G401.6 (cell line): ENCODE results near the gene NLGN1.

ENCODE experiments used
- FAIRE-seq: peaks from 2 replicates; lab custom pipeline; 2012; peaks lifted over from hg19 to GRCh38; lab: Jason Lieb, UNC

Gene NLGN1

DNA sequence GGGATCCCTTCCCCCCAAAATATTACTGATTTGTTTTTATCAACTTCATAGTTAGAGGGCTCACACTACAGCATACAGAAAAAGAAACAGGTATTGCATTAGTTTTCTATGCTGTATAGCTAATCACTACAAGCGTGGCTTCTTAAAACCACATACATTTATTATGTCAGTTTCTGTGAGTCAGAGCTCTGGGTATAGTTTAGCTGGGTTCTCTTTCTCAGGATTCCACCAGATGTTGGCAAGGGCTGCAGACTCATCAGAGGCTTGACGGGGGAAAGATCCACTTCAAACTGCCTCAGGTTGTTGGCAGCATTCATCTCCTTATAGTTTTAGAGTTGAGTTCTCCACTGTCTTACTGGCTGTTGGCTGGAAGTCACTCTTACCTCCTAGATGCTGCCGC, 328.0 kb downstream of the NLGN1 start:
- no peak for FAIRE-seq

GRCh38 chr3:173730391-173730790, 332.8 kb downstream of the NLGN1 start:
- no peak for FAIRE-seq

DNA sequence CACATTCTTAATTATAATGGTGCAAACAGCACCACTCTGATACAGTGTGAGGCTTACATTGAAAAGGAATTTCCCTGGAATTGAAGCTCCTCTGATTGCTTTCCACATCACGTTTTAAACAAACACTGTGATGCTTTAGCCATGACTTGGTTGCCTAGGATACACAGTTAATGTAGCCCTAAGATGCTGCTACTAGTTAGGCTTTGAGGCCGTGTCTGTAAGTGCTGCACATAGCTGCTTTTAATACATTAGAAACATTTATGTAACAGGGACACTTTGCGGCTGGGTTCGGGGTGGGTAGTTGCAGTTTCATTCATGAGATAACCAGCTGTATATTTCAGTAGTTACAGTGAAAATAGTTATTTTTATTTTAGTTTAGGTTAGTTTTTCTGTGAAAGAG, 334.7 kb downstream of the NLGN1 start:
- FAIRE-seq: no peak

DNA sequence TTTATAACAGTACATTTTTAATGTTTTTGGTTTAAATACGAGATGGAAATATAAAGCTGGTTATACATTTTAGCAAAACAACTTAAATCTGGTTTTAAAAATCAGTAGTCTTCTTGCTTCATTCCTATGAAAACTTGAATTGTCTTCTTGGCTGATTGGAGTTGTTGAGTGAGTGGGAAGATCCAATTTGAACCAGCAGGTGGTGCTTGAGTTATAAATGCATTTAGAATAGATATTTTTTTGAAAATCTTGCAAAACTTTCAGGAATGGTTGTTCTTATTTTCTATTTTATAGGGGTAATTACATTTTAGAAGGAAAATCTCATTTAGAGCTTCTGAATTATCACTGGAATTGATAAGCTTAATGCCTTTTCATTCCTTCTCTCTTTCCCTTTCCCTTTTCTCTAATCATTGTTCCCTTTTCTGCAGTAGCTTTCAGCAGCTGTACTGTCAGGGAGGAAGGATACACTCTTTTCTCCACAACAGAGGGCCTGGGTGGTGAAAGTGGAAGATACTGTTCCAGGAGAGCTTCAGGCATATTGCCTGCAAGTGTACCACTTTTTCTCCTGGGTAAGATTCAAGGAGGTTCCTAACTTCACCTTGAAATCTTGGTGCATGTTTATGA, 335.6 kb downstream of the NLGN1 start:
- peak; percentile 85 for FAIRE-seq

DNA sequence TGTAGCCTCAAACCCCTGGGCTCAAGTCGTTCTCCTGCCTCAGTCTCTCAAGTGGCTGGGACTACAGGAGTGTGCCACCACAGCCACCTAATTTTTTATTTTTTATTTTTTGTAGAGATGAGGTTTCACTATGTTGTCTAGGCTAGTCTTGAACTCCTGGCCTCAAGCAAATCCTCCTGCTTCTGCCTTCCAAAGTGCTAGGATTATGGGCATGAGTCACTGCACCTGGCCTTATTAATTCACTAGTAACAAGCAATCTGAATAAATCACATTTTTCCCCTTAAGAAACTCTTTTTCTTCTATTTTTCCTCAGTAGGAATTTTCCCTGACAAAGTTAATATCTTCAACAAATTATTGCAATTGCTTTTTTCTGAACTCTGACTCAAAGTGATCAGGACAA, 336.9 kb downstream of the NLGN1 start:
- FAIRE-seq: no peak

- FAIRE-seq: no peak
Measured at GRCh38 chr3:173734895-173735294, 337.4 kb downstream of the NLGN1 start.

GRCh38 chr3:173735841-173736240, 338.3 kb downstream of the NLGN1 start:
- no peak for FAIRE-seq

DNA sequence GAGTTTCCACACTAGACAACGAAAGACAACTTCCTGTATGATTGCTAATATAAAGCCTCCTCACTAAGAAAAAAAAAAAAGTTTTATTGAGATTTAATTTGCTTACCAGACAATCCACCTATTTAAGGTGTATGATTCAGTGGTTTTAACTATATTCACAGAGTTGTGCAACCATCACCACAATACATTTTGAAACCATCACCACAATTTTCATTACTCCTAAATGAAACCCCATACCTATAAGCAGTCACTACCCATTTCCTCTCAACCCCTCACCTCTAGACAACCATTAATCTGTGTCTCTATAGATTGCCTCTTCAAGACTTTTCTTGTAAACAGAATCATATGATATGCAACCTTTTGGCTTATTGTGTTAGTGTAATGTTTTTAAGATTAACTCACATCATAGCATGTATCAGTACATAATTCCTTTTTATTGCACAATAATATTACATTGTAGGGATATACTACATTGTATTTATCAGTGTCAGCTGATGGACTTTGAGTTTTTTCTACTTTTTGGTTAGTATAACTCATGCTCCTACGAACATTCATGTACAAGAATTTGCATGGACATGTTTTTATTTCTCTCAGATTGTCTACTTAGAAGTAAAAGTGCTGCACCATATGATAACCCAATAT, 339.7 kb downstream of the NLGN1 start:
- FAIRE-seq: no peak

- no peak for FAIRE-seq
Measured at GRCh38 chr3:173739726-173740125, 342.2 kb downstream of the NLGN1 start.

- FAIRE-seq: peak; percentile 57
Measured at GRCh38 chr3:173742491-173742890, 344.9 kb downstream of the NLGN1 start.

- FAIRE-seq: no peak
Measured at GRCh38 chr3:173743111-173743510, 345.6 kb downstream of the NLGN1 start.

- no peak for FAIRE-seq
Measured at GRCh38 chr3:173743516-173743915, 346.0 kb downstream of the NLGN1 start.

GRCh38 chr3:173744479-173744878, 346.9 kb downstream of the NLGN1 start:
- no peak for FAIRE-seq

DNA sequence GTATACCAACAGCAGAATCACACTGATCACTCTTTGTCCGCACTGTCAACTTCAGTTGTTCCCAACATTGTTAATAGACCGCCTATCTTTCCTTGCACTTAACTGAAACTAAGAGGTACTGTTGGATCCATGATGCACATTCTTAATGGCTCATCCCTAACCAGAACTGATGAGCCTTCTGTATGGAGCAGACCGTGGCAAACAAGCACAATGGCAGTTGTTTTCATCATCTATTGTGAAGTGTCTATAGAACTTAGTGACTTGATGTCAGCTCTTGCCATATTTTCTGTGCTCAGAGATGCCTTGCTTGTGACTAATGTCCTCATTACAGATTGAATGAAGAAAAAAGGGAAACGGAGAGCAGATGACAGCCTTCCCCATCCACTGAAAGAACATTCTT, 347.4 kb downstream of the NLGN1 start:
- FAIRE-seq: no peak

DNA sequence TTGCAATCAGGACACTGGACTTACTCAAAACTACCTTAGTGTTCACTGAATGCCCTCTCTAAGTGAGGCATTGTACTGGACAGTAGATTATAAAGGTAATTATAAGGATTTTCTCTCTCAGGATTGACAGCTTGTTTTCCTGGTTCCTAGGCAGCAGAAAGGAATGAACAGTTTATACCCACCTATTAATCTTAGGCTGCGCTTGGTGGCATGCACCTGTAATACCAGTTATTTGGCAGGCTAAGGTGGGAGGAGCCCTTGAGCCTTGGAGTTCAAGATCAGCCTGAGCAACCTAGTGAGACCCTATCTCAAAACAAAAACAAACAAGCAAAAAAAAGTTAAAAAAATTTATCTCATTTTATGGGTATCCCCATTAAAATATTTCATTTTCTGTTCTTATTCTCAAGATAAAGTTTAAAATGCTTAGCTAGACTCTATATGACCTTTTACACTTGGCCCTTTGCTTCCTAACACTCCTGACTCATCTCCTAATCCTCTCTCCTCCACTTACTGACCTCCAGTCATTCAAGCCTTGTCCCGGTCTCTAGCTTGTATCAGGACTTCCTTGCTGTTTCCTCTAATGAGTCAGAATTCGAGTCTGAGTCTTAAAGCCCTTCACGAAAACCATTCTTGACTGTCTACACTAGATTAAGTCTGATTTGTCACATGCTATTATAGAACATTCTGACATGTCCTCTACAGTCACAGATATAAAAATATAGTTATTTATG, 348.6 kb downstream of the NLGN1 start:
- FAIRE-seq: no peak

DNA sequence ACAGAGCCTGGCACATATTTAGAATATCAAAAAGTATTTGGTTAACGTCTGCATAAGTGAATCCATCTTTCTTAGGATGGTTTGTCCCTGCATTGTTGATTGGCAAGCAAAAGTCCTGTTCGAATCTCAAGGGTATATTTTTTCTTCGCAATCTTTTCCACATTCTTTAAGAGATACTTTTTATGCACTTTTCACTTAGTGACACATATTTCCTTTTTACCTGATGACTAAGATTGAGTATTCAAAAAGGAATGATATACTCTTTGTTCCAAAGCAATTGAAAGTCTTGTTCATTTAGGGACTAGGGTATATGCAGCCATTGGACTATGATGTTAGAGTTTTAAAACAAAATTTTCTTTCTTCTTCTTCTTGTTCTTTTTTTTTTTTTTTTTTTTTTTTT, 349.9 kb downstream of the NLGN1 start:
- no peak for FAIRE-seq

DNA sequence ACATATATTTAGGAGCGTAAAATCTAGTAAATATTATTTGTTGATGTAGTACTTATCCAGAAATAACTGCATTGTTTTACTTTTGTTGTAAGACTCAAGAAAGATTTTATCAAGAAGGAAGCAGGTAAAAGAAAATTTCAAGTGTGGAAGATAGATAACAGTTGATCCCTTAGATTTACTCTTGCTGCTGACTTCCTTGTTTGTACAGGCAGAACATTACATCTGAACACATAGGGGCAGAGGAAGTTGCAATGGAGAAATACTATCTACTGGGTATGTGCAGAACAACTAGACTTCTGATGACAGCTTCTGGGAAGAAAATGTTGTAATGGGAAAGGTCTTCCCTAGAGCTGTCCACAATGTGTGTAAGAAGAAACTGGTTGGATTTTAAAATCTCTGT, 350.6 kb downstream of the NLGN1 start:
- FAIRE-seq: no peak

DNA sequence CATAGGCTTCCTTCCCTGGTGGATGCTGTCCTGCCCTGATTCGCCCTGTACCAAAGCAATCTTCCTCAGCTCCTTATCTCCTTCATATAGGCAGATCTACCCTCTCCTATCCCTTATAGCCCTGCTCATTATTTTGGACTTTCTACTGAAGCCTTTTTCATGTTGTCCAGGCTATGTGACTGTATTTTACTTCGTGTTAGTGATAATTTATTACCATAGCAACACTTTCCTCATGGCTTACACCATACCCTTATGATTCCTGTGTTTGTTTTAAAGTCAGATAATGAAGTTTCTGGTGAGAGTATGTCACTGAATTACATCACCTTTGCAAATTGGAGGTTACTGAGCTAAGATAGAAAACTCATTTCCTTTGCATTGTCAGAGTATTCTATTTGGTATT, 352.6 kb downstream of the NLGN1 start:
- FAIRE-seq: no peak

DNA sequence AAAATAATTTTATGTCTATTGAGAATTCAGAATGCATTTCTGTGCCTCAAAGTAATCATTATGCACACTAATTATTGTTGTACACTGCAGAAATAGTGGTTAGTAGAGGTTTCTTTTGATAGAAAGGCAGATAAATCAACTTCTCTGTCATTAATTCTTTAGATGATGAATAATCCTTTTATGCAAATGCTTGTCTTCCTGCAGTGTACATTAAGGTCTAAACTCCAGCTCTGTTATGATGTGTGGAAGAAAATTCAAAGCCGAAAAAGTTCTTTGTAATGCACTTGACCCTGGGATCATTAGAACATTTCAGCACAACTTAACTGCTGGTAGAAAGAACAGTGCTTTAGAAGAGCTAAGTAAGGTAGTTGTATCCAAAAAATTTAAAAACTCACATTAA, 353.0 kb downstream of the NLGN1 start:
- FAIRE-seq: no peak

GRCh38 chr3:173753593-173753992, 356.0 kb downstream of the NLGN1 start:
- FAIRE-seq: no peak

GRCh38 chr3:173755161-173755560, 357.6 kb downstream of the NLGN1 start:
- FAIRE-seq: peak; percentile 40

GRCh38 chr3:173761161-173761560, 363.6 kb downstream of the NLGN1 start:
- no peak for FAIRE-seq

DNA sequence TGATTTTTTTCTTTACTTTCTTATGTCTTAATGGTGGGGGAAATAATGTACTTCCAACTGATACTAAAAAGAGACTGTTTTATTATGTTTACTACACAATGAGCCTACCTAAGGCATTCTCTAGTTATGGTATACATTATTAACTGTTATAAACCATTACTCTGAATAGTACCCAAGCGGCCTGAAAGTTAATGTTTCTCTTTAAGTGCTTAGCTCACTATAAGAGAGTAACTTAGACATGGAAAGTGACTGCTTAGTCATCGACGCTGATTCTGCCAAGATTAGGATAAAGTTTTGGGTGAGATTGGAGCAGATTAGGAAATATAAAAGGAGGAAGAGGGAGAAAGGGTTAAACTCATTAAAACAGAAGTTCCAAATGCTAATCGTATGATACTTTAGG, 365.0 kb downstream of the NLGN1 start:
- FAIRE-seq: peak; percentile 11

GRCh38 chr3:173770011-173770410, 372.5 kb downstream of the NLGN1 start:
- no peak for FAIRE-seq
